Bronchial epithelial cell (primary cell): ENCODE measurements around the gene PSMA5. TPM values are rescaled to one million over a fixed set of nuclear protein-coding genes. Genes with fewer than 3 reads are reported as not detected.

Experiments
- DNase-seq: peaks from one replicate; pipeline ENCODE4 v3.0.0-alpha.2; 2010; ENCODE audit warnings: low read depth
- FAIRE-seq: peaks from 2 replicates; lab custom pipeline; 2011; peaks lifted over from hg19 to GRCh38; lab: Jason Lieb, UNC
- H3K27me3 ChIP-seq: 2 replicates; pipeline ENCODE4 v1.5.1; 2011; ENCODE audit warnings: low read length; ENCODE audit not compliant: control insufficient read depth, insufficient read depth
- H3K36me3 ChIP-seq: 2 replicates; pipeline ENCODE4 v1.5.1; 2011; ENCODE audit warnings: low read length; ENCODE audit not compliant: control insufficient read depth, insufficient read depth
- H3K4me3 ChIP-seq: 2 replicates; pipeline ENCODE4 v1.5.1; 2011; ENCODE audit warnings: mild to moderate bottlenecking, low read depth, low read length, control low read depth
- CTCF ChIP-seq: IDR thresholded peaks from 2 replicates; pipeline ENCODE4 v1.5.1; 2011; ENCODE audit warnings: mild to moderate bottlenecking, moderate library complexity, low read length, control low read depth, inconsistent platforms; ENCODE audit not compliant: insufficient read depth, severe bottlenecking
- total RNA-seq: library from RNA; depleted of rRNA; stranded (reverse); fragments of >200 nt; gene quantifications from 2 replicates; pipeline ENCODE4 v1.2.1, GENCODE V29; 2014

The PSMA5 gene
- total RNA-seq, 1 donor from 2014 or later = 42.9 TPM

DNA sequence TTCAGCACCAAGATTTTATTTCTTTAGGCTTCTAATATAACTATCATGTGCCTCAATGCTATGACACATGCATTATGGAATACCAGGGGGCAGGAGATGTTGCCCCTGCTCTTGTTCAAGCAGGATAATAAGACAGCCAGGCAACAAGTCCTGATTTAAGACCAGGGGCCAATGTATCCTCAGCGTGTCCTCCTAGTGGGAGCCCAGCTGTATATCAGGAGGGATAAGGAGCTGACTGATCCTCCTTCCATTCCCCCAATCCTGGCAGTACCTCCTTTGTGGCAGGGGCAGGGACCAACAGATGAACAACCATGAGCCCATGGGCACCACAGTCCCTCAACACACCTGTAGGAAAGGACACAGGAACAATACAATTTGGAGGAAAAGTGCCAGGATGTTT lies 57.8 kb downstream of the PSMA5 start:
- Histone ChIP-seq H3K36me3 (no peaks in the 10 kb centered on the region), H3K4me3 (no peak overlapping the region), H3K27me3 (no peaks in the 10 kb centered on the region)
- no peak for TF ChIP-seq CTCF
- DNase-seq = no peak
- no peak for FAIRE-seq

- FAIRE-seq (no peak), DNase-seq (no peak)
- Histone ChIP-seq H3K27me3 (no peaks in the 10 kb centered on the region), H3K4me3 (no peak overlapping the region), H3K36me3 (no peaks in the 10 kb centered on the region)
- no peak for TF ChIP-seq CTCF
These were observed 58.6 kb downstream of the PSMA5 start for GRCh38 chr1:109367626-109368025.

- no peak for DNase-seq
- no peaks in the 10 kb centered on the region for H3K27me3 ChIP-seq
- no peak for FAIRE-seq
These were observed 60.5 kb downstream of the PSMA5 start for GRCh38 chr1:109365642-109366204.

GRCh38 chr1:109361649-109362048 lies 64.6 kb downstream of the PSMA5 start:
- FAIRE-seq (no peak), DNase-seq (peak; percentile 31)
- no peaks in the 10 kb centered on the region for H3K36me3 ChIP-seq
- H3K4me3 ChIP-seq = no peak overlapping the region
- H3K27me3 ChIP-seq = no peaks in the 10 kb centered on the region
- TF ChIP-seq CTCF = no peak

More at GRCh38 chr1:109365642-109366204, 60.5 kb downstream of the PSMA5 start:
- Histone ChIP-seq H3K4me3 (no peak overlapping the region), H3K36me3 (no peaks in the 10 kb centered on the region)
- no peak for TF ChIP-seq CTCF

DNA sequence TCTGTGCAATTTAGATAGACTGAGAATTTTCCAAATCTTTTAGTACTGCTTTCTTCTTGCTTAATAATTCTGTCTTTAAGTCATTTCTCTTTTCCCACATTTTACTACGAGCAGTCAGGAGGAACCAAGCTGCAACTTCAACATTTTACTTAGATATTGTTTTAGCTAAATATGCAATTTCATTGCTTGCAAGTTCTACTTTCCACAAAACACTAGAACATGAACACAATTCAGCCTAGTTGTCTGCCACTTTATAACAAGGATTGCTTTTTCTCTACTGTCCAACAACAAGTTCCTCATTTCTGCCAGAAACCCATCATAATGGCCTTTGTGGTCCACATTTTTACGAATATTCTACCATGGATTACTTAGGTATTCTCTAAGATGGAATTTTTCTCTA lies 65.2 kb downstream of the PSMA5 start:
- no peak for DNase-seq
- no peaks in the 10 kb centered on the region for H3K27me3 ChIP-seq
- TF ChIP-seq CTCF = no peak
- FAIRE-seq = no peak
- no peak overlapping the region for H3K4me3 ChIP-seq
- no peaks in the 10 kb centered on the region for H3K36me3 ChIP-seq

DNA sequence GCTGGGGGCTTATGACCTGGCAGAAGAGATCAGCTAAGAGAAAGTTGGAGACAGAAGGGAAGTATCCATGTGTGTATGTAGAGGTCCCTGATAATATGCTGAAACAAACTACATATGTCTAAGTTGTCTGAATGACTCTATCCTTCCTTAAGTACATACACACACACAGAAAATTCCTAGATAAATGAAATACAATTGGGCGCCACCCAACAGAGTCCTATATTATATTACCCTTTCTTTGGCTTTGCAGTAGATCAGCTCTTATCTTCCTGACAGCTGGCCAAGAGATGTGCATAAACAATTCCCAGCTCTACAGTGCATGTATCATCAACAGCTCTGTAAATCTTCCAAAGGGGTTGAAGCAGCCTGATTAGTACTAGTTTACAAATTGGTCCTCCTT lies 68.6 kb downstream of the PSMA5 start:
- no peak for FAIRE-seq
- H3K27me3 ChIP-seq = no peaks in the 10 kb centered on the region
- DNase-seq = no peak
- H3K4me3 ChIP-seq = no peak overlapping the region
- no peaks in the 10 kb centered on the region for H3K36me3 ChIP-seq
- TF ChIP-seq CTCF = no peak
